DOHH2 (cell line): ENCODE measurements around the gene DBNDD1.

Source experiments
- H3F3A ChIP-seq: fragments of 200-600 bp; sonication (generic), shearing (Covaris generic); 2 replicates; pipeline ENCODE4 v1.6.0; 2016; ENCODE audit warnings: antibody characterized with exemption, mild to moderate bottlenecking; ENCODE audit not compliant: control insufficient read depth, insufficient read depth
- H3K27ac ChIP-seq: fragments of 200-600 bp; sonication (generic); 2 replicates; pipeline ENCODE4 v1.5.1; 2014; ENCODE audit warnings: low read depth, mild to moderate bottlenecking, low read length, moderate library complexity
- H3K27me3 ChIP-seq: fragments of 200-600 bp; sonication (generic); 2 replicates; pipeline ENCODE4 v1.6.1; 2014; ENCODE audit warnings: mild to moderate bottlenecking, low read length, mixed read lengths; ENCODE audit not compliant: control insufficient read depth
- H3K36me3 ChIP-seq: fragments of 200-600 bp; sonication (generic); 2 replicates; pipeline ENCODE4 v1.6.1; 2014; ENCODE audit warnings: mild to moderate bottlenecking, low read length, moderate library complexity, mixed read lengths; ENCODE audit not compliant: control insufficient read depth
- H3K4me1 ChIP-seq: fragments of 200-600 bp; sonication (generic); 2 replicates; pipeline ENCODE4 v1.6.1; 2014; ENCODE audit warnings: mild to moderate bottlenecking, low read length, mixed read lengths; ENCODE audit not compliant: control insufficient read depth
- H3K4me2 ChIP-seq: fragments of 200-600 bp; sonication (generic); 2 replicates; pipeline ENCODE4 v1.6.0; 2014; ENCODE audit warnings: mild to moderate bottlenecking, low read length, moderate library complexity
- H3K4me3 ChIP-seq: fragments of 200-600 bp; sonication (generic); 2 replicates; pipeline ENCODE4 v1.5.1; 2014; ENCODE audit warnings: mild to moderate bottlenecking, low read length, mixed read lengths
- H3K79me2 ChIP-seq: fragments of 200-600 bp; sonication (generic); 2 replicates; pipeline ENCODE4 v1.6.1; 2014; ENCODE audit warnings: mild to moderate bottlenecking, low read length, mixed read lengths; ENCODE audit not compliant: control insufficient read depth
- H3K9me2 ChIP-seq: fragments of 200-600 bp; sonication (generic); replicated peaks from 2 replicates; pipeline ENCODE4 v1.6.1; 2014; ENCODE audit warnings: mild to moderate bottlenecking, low read length, mixed read lengths; ENCODE audit not compliant: control insufficient read depth
- H3K9me3 ChIP-seq: fragments of 200-600 bp; sonication (generic); 2 replicates; pipeline ENCODE4 v1.6.1; 2014; ENCODE audit warnings: antibody characterized with exemption, low read length, mixed read lengths; ENCODE audit not compliant: control insufficient read depth, insufficient read depth
- H4K20me1 ChIP-seq: fragments of 200-600 bp; sonication (generic); 2 replicates; pipeline ENCODE4 v1.6.0; 2014; ENCODE audit warnings: low read depth, mild to moderate bottlenecking, antibody characterized with exemption, low read length, moderate library complexity; ENCODE audit not compliant: control insufficient read depth, insufficient read depth
- EZH2phosphoT487 ChIP-seq: fragments of 200-600 bp; sonication (generic); IDR thresholded peaks from 2 replicates; pipeline ENCODE4 v1.6.1; 2017; ENCODE audit warnings: borderline replicate concordance, mild to moderate bottlenecking, antibody characterized with exemption, low read length, moderate library complexity, mixed read lengths
- TF ChIP-seq, protein P1 (sequence below): fragments of 200-600 bp; sonication (generic); IDR thresholded peaks from one replicate; pipeline ENCODE4 v1.5.1; 2014; ENCODE audit warnings: antibody characterized with exemption, mild to moderate bottlenecking, low read depth, low read length; ENCODE audit not compliant: poor library complexity, severe bottlenecking

DBNDD1 gene

DNA sequence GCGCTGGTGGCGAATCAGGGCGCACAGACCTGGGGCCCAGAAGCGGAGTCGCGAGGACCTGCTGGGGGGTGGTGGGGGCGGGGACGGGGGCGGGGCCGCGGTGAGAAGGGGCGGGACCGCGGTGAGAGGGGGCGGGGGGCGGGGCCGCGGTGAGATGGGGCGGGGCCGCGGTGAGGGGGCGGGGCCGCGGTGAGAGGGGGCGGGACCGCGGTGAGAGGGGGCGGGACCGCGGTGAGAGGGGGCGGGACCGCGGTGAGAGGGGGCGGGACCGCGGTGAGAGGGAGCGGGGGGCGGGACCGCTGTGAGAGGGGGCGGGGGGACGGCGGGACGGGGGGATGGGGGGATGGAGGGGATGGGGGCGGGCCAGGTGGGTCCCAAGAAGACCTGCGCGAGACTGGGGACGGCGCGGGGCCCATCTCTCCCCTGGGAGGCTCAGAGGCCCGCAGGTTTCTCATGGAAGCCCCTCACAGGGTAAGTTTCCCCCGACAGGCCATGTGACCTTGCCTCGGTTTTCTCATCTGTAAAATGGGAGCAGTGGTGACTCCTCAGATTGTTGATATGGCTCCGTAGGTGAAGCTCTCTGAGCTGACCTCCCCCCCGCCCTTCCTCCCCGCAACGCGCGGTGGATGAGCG lies 28.6 kb upstream of the DBNDD1 start:
- no peaks in the 10 kb centered on the region for H3K9me2 ChIP-seq
- H3K4me2 ChIP-seq: no peak overlapping the region
- TF ChIP-seq, protein P1, sequence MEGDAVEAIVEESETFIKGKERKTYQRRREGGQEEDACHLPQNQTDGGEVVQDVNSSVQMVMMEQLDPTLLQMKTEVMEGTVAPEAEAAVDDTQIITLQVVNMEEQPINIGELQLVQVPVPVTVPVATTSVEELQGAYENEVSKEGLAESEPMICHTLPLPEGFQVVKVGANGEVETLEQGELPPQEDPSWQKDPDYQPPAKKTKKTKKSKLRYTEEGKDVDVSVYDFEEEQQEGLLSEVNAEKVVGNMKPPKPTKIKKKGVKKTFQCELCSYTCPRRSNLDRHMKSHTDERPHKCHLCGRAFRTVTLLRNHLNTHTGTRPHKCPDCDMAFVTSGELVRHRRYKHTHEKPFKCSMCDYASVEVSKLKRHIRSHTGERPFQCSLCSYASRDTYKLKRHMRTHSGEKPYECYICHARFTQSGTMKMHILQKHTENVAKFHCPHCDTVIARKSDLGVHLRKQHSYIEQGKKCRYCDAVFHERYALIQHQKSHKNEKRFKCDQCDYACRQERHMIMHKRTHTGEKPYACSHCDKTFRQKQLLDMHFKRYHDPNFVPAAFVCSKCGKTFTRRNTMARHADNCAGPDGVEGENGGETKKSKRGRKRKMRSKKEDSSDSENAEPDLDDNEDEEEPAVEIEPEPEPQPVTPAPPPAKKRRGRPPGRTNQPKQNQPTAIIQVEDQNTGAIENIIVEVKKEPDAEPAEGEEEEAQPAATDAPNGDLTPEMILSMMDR: no peak
- no peak for TF ChIP-seq EZH2phosphoT487
- no peaks in the 10 kb centered on the region; the same call in 1 of the 2 replicates for H3K9me3 ChIP-seq
- H3F3A ChIP-seq: no peaks in the 10 kb centered on the region
- H3K79me2 ChIP-seq: no peaks in the 10 kb centered on the region
- 0 out of 2 replicates have a peak, but pooled peaks cover 3% of the 10 kb centered on the region for H3K27me3 ChIP-seq
- no peak overlapping the region for H3K4me3 ChIP-seq
- no peak overlapping the region for H3K27ac ChIP-seq
- H3K4me1 ChIP-seq: no peaks in the 10 kb centered on the region
- no peaks in the 10 kb centered on the region for H4K20me1 ChIP-seq
- no peaks in the 10 kb centered on the region for H3K36me3 ChIP-seq

DNA sequence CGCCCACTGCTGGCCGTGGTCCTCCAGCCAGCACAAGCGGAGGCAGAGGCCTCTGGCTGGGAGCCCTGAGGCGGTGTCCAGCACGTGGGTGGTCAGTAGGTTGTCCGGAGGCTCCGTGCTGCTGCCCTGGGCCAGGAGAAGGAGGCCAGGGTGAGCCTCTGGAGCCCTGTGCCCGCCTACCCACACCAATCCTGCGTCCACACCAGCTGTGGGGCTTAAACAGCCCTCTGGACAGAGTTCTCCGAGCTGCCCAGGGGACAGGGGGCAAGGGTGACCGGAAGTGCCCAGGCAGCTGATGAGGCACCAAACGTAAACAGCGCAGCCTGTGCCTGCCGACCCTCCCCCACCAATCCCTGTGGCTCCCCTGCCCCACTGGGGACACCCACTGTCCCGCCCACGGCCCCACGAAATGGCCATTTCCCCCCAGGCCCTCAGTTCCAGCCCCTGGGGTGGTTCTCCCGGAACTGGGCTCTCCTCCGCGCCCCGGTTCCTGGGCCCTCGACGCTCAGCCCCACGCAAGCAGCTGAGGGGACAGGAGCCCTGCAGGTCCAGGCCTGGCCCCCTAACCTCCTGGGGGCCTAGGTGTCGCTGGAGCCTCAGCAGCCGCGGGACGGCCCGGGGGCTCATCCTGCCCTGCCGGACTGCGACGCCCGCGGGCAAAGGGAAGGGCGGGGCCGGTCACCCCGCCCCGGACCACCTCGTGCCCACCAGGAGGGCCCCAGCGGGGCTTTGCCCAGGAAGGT lies 27.9 kb upstream of the DBNDD1 start:
- H3K4me2 ChIP-seq: no peak overlapping the region

DNA sequence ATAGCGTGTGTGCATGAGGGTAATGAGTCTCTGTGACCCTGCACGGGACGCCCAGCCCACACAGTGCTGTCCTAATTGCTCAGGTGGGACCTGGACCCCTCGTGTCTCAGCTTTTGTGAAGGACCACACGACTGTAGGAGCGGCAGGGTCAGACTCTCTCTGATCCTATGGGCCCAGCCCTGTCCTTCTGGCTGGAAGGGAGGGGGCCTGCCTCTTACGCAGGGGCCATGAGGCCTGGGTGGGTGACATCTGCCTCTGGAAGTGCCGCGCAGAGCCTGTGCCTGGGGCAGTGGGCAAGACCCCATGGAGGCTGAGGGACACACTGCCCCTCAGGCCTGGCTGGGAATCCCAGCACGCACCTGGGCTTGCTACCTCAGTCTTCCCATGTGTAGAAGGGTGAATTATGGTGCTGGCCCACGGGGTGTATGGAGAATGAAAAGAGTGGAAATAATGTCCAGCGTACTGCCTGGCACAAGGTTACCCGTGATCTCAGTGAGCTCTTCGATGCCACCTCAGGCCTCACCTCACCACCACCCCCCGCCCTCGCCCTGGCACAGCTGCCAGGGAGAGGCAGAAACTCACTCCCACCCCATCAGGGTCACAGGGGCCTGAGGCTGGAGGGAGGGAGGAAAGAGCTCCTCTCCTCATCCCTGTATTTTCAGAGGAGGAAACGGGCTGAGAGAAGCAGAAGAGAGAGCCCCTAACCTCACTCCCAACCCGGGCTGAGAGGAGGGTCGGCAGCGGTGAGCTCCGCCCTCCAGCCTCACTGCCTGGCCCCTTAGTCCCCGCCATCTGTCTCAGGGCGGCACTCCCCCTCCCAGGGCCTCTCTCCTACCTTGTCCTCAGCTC lies 27.1 kb upstream of the DBNDD1 start:
- H3F3A ChIP-seq: no peaks in the 10 kb centered on the region
- H3K4me1 ChIP-seq: no peaks in the 10 kb centered on the region
- no peak overlapping the region for H3K27ac ChIP-seq
- H3K4me2 ChIP-seq: no peak overlapping the region
- H4K20me1 ChIP-seq: no peaks in the 10 kb centered on the region
- H3K9me3 ChIP-seq: no peaks in the 10 kb centered on the region; the same call in 1 of the 2 replicates
- no peaks in the 10 kb centered on the region for H3K79me2 ChIP-seq
- H3K36me3 ChIP-seq: no peaks in the 10 kb centered on the region
- H3K4me3 ChIP-seq: no peak overlapping the region
- H3K27me3 ChIP-seq: peaks cover 8% of the 10 kb centered on the region; the same call in 1 of the 2 replicates
- TF ChIP-seq, protein P1: no peak
- H3K9me2 ChIP-seq: no peaks in the 10 kb centered on the region

More for the DNA sequence above, 27.9 kb upstream of the DBNDD1 start:
- H4K20me1 ChIP-seq: no peaks in the 10 kb centered on the region
- H3K36me3 ChIP-seq: no peaks in the 10 kb centered on the region
- peaks cover 6% of the 10 kb centered on the region; the same call in 1 of the 2 replicates for H3K27me3 ChIP-seq
- no peaks in the 10 kb centered on the region; the same call in 1 of the 2 replicates for H3K9me3 ChIP-seq
- no peak overlapping the region for H3K4me3 ChIP-seq
- H3K79me2 ChIP-seq: no peaks in the 10 kb centered on the region
- H3K27ac ChIP-seq: no peak overlapping the region
- no peaks in the 10 kb centered on the region for H3F3A ChIP-seq
- no peaks in the 10 kb centered on the region for H3K4me1 ChIP-seq
- no peaks in the 10 kb centered on the region for H3K9me2 ChIP-seq
- TF ChIP-seq, protein P1: no peak
- no peak for TF ChIP-seq EZH2phosphoT487
